Liver (tissue), 9 donors: Measurements from ENCODE around the gene KCNIP1. TPM values are rescaled to one million over a fixed set of nuclear protein-coding genes. Genes with fewer than 3 reads are reported as not detected.

Source experiments
- DNase-seq: peaks from one replicate; pipeline ENCODE4 v3.0.0-alpha.2; 2017; ENCODE audit warnings: low spot score
- H3K27ac ChIP-seq, 2 donors: one replicate each; pipeline ENCODE4 v1.7.0; 2013; ENCODE audit warnings: inconsistent platforms in 2 of 2, low read length in 2 of 2, control low read depth in 1 of 2, low read depth in 1 of 2, mild to moderate bottlenecking in 1 of 2
- H3K27me3 ChIP-seq, 4 donors: one replicate each; pipeline versions ENCODE4 v1.6.1 to v1.7.0; 2013; ENCODE audit warnings: low read length in 3 of 4, inconsistent platforms in 1 of 4, mild to moderate bottlenecking in 1 of 4, moderate library complexity in 1 of 4; ENCODE audit not compliant: control insufficient read depth in 4 of 4, insufficient read depth in 4 of 4
- H3K36me3 ChIP-seq, 4 donors: one replicate each; pipeline versions ENCODE4 v1.6.1 to v1.7.0; 2013; ENCODE audit warnings: low read length in 3 of 4, mild to moderate bottlenecking in 3 of 4, low read depth in 1 of 4, moderate library complexity in 1 of 4; ENCODE audit not compliant: control insufficient read depth in 4 of 4, insufficient read depth in 3 of 4
- H3K4me1 ChIP-seq, 4 donors: one replicate each; pipeline versions ENCODE4 v1.6.1 to v1.7.0; 2013; ENCODE audit warnings: low read length in 3 of 4, mild to moderate bottlenecking in 3 of 4, moderate library complexity in 1 of 4; ENCODE audit not compliant: control insufficient read depth in 4 of 4, insufficient read depth in 4 of 4
- H3K4me3 ChIP-seq, 3 donors: one replicate each; pipeline versions ENCODE4 v1.6.1 to v1.7.0; 2013; ENCODE audit warnings: low read length in 3 of 3, control low read depth in 1 of 3, low read depth in 1 of 3, mild to moderate bottlenecking in 1 of 3
- H3K9ac ChIP-seq, 2 donors: one replicate each; pipeline ENCODE4 v1.7.0; 2013; ENCODE audit warnings: low read length in 2 of 2, mild to moderate bottlenecking in 2 of 2, moderate library complexity in 2 of 2, control low read depth in 1 of 2, low read depth in 1 of 2
- H3K9me3 ChIP-seq, 4 donors: one replicate each; pipeline versions ENCODE4 v1.6.1 to v1.7.0; 2013; ENCODE audit warnings: low read length in 3 of 4; ENCODE audit not compliant: control insufficient read depth in 4 of 4
- ATF3 ChIP-seq: IDR thresholded peaks from 2 replicates; pipeline ENCODE4 v1.6.1; 2016; ENCODE audit warnings: antibody characterized with exemption
- CTCF ChIP-seq: fragments of 150-350 bp; IDR thresholded peaks from 2 replicates; pipeline ENCODE4 v1.5.1; 2017; ENCODE audit warnings: improper control_type of control experiment, low read depth, low read length; ENCODE audit not compliant: missing input control
- EGR1 ChIP-seq, 2 donors: IDR thresholded peaks; 2 replicates each; pipeline ENCODE4 v1.6.1; 2016 to 2018; ENCODE audit warnings: antibody characterized with exemption in 2 of 2, low read depth in 2 of 2
- FOXA2 ChIP-seq: IDR thresholded peaks from 2 replicates; pipeline ENCODE4 v1.6.1; 2016; ENCODE audit warnings: antibody characterized with exemption
- GABPA ChIP-seq, 2 donors: IDR thresholded peaks in 1 of 2; conservative IDR thresholded peaks in 1 of 2; 2 replicates each; pipeline ENCODE4 v1.6.1; 2016; ENCODE audit warnings: antibody characterized with exemption in 2 of 2, mild to moderate bottlenecking in 1 of 2, moderate library complexity in 1 of 2
- HNF4A ChIP-seq, 2 donors: conservative IDR thresholded peaks; 2 replicates each; pipeline ENCODE4 v1.6.1; 2016; ENCODE audit warnings: antibody characterized with exemption in 2 of 2, mild to moderate bottlenecking in 2 of 2
- HNF4G ChIP-seq: IDR thresholded peaks from 2 replicates; pipeline ENCODE4 v1.6.1; 2016; ENCODE audit warnings: antibody characterized with exemption
- JUND ChIP-seq, 2 donors: IDR thresholded peaks; 2 replicates each; pipeline ENCODE4 v1.6.1; 2016; ENCODE audit warnings: antibody characterized with exemption in 2 of 2
- NR2F2 ChIP-seq: IDR thresholded peaks from 2 replicates; pipeline ENCODE4 v1.6.1; 2016; ENCODE audit warnings: antibody characterized with exemption
- RAD21 ChIP-seq, 2 donors: IDR thresholded peaks; 2 replicates each; pipeline ENCODE4 v1.6.1; 2016; ENCODE audit warnings: antibody characterized with exemption in 2 of 2, mild to moderate bottlenecking in 2 of 2
- SP1 ChIP-seq: IDR thresholded peaks from 2 replicates; pipeline ENCODE4 v1.6.1; 2018; ENCODE audit warnings: antibody characterized with exemption, mild to moderate bottlenecking
- TAF1 ChIP-seq: conservative IDR thresholded peaks from 2 replicates; pipeline ENCODE4 v1.6.1; 2016; ENCODE audit warnings: antibody characterized with exemption, mild to moderate bottlenecking
- WGBS: extraction: QIAGEN DNeasy Blood & Tissue Kit; methylation state at CpG from one replicate; pipeline ENCODE4 v1.1.7; 2013; 5-methylcytosine and 5-hydroxymethylcytosine counted together
- polyA plus RNA-seq, 2 donors: library from polyadenylated mRNA; stranded (reverse) in 1 of 2; unstranded in 1 of 2; fragments of 200-250 nt in 1 of 2; fragments of >200 nt in 1 of 2; fragmentation: Nextera tagmentation in 1 of 2; extraction: Ambion mirVana in 1 of 2; gene quantifications; one replicate each; pipeline versions ENCODE4 v1.2.1 to v1.2.3, GENCODE V29; 2013 to 2015
- total RNA-seq, 2 donors: library from RNA; depleted of rRNA; stranded (reverse); fragments of >200 nt; gene quantifications; one replicate each; pipeline ENCODE4 v1.2.3, GENCODE V29; 2014
- TF ChIP-seq, protein P1 (sequence below): IDR thresholded peaks from 2 replicates; pipeline ENCODE4 v1.6.1; 2016; ENCODE audit warnings: antibody characterized with exemption
- donor health status: healthy.
- donor health status: healthy.
- donor health status: healthy.
- donor health status: healthy.
- donor health status: healthy.

KCNIP1 gene
- total and polyA plus RNA-seq, 4 donors, result 0.08 to 0.23 TPM; not detected in 2

DNA sequence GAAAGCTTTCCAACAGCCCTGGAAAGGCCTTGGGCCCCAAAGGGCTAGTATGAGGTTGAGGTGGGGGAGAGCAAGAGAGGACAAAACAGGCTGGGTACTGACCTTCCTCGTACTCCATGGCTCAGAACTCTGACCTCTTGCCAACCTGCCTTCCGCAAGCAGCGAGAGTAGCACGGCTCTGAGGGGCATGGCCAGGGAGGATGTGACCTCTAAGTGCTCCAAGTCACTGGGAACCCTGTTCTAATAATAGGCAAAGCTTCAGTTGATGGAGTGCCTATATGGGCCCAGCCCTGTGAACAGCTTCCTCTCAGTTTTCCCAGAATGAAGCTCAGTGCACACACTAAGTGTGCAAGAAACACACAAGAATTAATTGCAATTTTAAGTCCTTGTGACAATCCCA lies 152.1 kb downstream of the KCNIP1 start:
- Histone ChIP-seq H3K9me3 (no peaks in the 10 kb centered on the region), H3K27me3 (peaks cover 0 to 5% (median 0%) of the 10 kb centered on the region in 4 donors), H3K4me1 (no peaks in the 10 kb centered on the region), H3K36me3 (no peaks in the 10 kb centered on the region), H3K4me3 (no peak overlapping the region), H3K9ac (no peak overlapping the region), H3K27ac (no peak overlapping the region)
- no peak for DNase-seq
- WGBS, result 80% methylated on average over 4 of the region's 4 CpGs
- TF ChIP-seq JUND (IDR thresholded peaks at IDR 0.05), result no peak
- TF ChIP-seq SP1, result no peak
- TF ChIP-seq NR2F2, result no peak
- TF ChIP-seq, protein P1, sequence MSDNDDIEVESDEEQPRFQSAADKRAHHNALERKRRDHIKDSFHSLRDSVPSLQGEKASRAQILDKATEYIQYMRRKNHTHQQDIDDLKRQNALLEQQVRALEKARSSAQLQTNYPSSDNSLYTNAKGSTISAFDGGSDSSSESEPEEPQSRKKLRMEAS, result no peak
- TF ChIP-seq RAD21 (IDR thresholded peaks at IDR 0.05), result no peak
- TF ChIP-seq ATF3, result no peak

DNA sequence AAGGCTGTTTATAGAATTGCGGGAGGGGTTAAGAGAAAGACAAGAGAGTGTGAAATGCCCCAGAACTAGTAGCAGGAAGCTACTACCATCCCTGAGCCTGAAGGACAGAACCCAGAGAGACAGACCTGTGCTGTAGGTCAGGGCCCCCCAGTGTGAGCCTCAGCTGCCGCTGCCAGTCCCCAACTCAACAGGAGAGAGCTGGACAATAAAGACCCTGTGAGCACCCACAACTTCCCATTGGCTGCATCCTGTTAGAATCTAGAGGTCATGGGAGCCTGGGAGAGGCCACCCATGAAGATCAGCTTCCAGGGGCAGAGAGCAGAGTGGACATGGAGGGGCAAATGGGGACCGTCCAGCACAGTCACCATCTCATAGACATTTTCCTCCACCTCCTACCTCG lies 152.5 kb downstream of the KCNIP1 start:
- Histone ChIP-seq H3K9ac (no peak overlapping the region), H3K4me3 (no peak overlapping the region), H3K27ac (no peak overlapping the region), H3K9me3 (no peaks in the 10 kb centered on the region), H3K27me3 (peaks cover 0 to 5% (median 0%) of the 10 kb centered on the region in 4 donors), H3K36me3 (no peaks in the 10 kb centered on the region), H3K4me1 (no peaks in the 10 kb centered on the region)
- DNase-seq, result no peak
- TF ChIP-seq FOXA2 (no peak), EGR1 (IDR thresholded peaks at IDR 0.05; ENCODE audit: low read depth in 2 of 2) (no peak), HNF4G (no peak)
- TF ChIP-seq, protein P1, result no peak
- 83% methylated on average over 4 of the region's 4 CpGs for WGBS

- TF ChIP-seq SP1, result no peak
- no peak for TF ChIP-seq RAD21 (IDR thresholded peaks at IDR 0.05)
- TF ChIP-seq, protein P1, result no peak
- TF ChIP-seq HNF4A (conservative IDR thresholded peaks at IDR 0.05), result no peak
- TF ChIP-seq ATF3, result no peak
- no peak for TF ChIP-seq HNF4G
- no peak for TF ChIP-seq JUND (IDR thresholded peaks at IDR 0.05)
- no peak for TF ChIP-seq GABPA (IDR thresholded peaks at IDR 0.05 in 1 of 2, conservative IDR thresholded peaks at IDR 0.05 in 1 of 2)
- TF ChIP-seq TAF1, result no peak
- TF ChIP-seq CTCF, result no peak
- no peak for TF ChIP-seq FOXA2
- Histone ChIP-seq H3K27me3 (peaks cover 0 to 9% (median 0%) of the 10 kb centered on the region in 4 donors), H3K27ac (no peak overlapping the region), H3K4me3 (no peak overlapping the region), H3K9ac (no peak overlapping the region), H3K36me3 (no peaks in the 10 kb centered on the region), H3K9me3 (no peaks in the 10 kb centered on the region), H3K4me1 (no peaks in the 10 kb centered on the region)
- DNase-seq, result no peak
- 72% methylated on average over 6 of the region's 6 CpGs for WGBS
Measured at GRCh38 chr5:170660531-170660930, 156.7 kb downstream of the KCNIP1 start.
